CD14-positive monocyte (primary cell): ENCODE results near the gene PTGDS. TPM values are rescaled to one million over a fixed set of nuclear protein-coding genes. Genes with fewer than 3 reads are reported as not detected.

Experiments
- DNase-seq, 3 donors: peaks; one replicate each; pipeline ENCODE4 v3.0.0-alpha.2; 2011 to 2022
- H2AFZ ChIP-seq: 2 replicates; pipeline ENCODE4 v1.6.0; 2012; ENCODE audit warnings: mild to moderate bottlenecking, low read depth, low read length, inconsistent platforms; ENCODE audit not compliant: insufficient read depth, poor library complexity, severe bottlenecking
- H3K27ac ChIP-seq, 2 donors: 1 replicate in 1 of 2; 2 replicates in 1 of 2; pipeline ENCODE4 v1.5.1; 2012 to 2013; ENCODE audit warnings: low read length in 2 of 2, control low read depth in 1 of 2, inconsistent platforms in 1 of 2, low read depth in 1 of 2, mild to moderate bottlenecking in 1 of 2
- H3K27me3 ChIP-seq, 2 donors: one replicate each; pipeline versions ENCODE4 v1.6.0 to v1.6.1; 2011 to 2013; ENCODE audit warnings: low read length in 2 of 2; ENCODE audit not compliant: control insufficient read depth in 2 of 2, insufficient read depth in 2 of 2
- H3K36me3 ChIP-seq, 2 donors: replicated peaks in 1 of 2; 1 replicate in 1 of 2; 2 replicates in 1 of 2; pipeline versions ENCODE4 v1.5.1 to v1.6.1; 2012 to 2013; ENCODE audit warnings: low read length in 2 of 2, control low read depth in 1 of 2, inconsistent platforms in 1 of 2, mild to moderate bottlenecking in 1 of 2; ENCODE audit not compliant: insufficient read depth in 2 of 2, control insufficient read depth in 1 of 2
- H3K4me1 ChIP-seq, 2 donors: 1 replicate in 1 of 2; 2 replicates in 1 of 2; pipeline versions ENCODE4 v1.5.1 to v1.6.1; 2012 to 2013; ENCODE audit warnings: low read length in 2 of 2, control low read depth in 1 of 2, inconsistent platforms in 1 of 2, mild to moderate bottlenecking in 1 of 2, moderate library complexity in 1 of 2; ENCODE audit not compliant: insufficient read depth in 2 of 2, control insufficient read depth in 1 of 2
- H3K4me2 ChIP-seq: replicated peaks from 2 replicates; pipeline ENCODE3; 2012; ENCODE audit warnings: low read length, moderate library complexity, mild to moderate bottlenecking; ENCODE audit not compliant: poor library complexity, severe bottlenecking; ENCODE audit errors: extremely low read depth
- H3K4me3 ChIP-seq, 3 experiments: fragments of 200-600 bp in 1 of 3; sonication (generic) in 1 of 3; replicated peaks in 1 of 3; 1 replicate in 2 of 3; 2 replicates in 1 of 3; pipeline ENCODE4 v1.5.1; 2011 to 2013; ENCODE audit warnings: low read length in 3 of 3, mild to moderate bottlenecking in 3 of 3, control low read depth in 2 of 3, low read depth in 2 of 3, inconsistent platforms in 1 of 3, moderate library complexity in 1 of 3
- H3K79me2 ChIP-seq: 2 replicates; pipeline ENCODE4 v1.6.0; 2012; ENCODE audit warnings: mild to moderate bottlenecking, control low read depth, inconsistent platforms, low read length, moderate library complexity; ENCODE audit not compliant: insufficient read depth
- H3K9ac ChIP-seq: 2 replicates; pipeline ENCODE4 v1.6.0; 2017; ENCODE audit warnings: low read length, mild to moderate bottlenecking; ENCODE audit not compliant: insufficient read depth, poor library complexity, severe bottlenecking
- H3K9me3 ChIP-seq, 2 donors: replicated peaks in 1 of 2; 1 replicate in 1 of 2; 2 replicates in 1 of 2; pipeline versions ENCODE4 v1.5.1 to v1.6.1; 2012 to 2013; ENCODE audit warnings: low read length in 2 of 2, control low read depth in 1 of 2; ENCODE audit not compliant: control insufficient read depth in 1 of 2, insufficient read depth in 1 of 2
- H4K20me1 ChIP-seq: 2 replicates; pipeline ENCODE4 v1.6.0; 2012; ENCODE audit warnings: mild to moderate bottlenecking, low read length, control low read depth, moderate library complexity; ENCODE audit not compliant: insufficient read depth
- H3K27ac Mint-ChIP-seq, 7 donors: one replicate each; pipeline ENCODE4 v1.8.0; 2020; ENCODE audit warnings: mild to moderate bottlenecking in 7 of 7, mixed read lengths in 7 of 7, moderate library complexity in 6 of 7, inconsistent platforms in 2 of 7
- H3K27me3 Mint-ChIP-seq, 3 donors: one replicate each; pipeline ENCODE4 v1.8.0; 2021 to 2022; ENCODE audit warnings: low read depth in 3 of 3, mild to moderate bottlenecking in 3 of 3, mixed read lengths in 3 of 3, moderate library complexity in 3 of 3, inconsistent platforms in 1 of 3
- H3K36me3 Mint-ChIP-seq, 2 donors: one replicate each; pipeline ENCODE4 v1.8.0; 2020; ENCODE audit warnings: mixed read lengths in 2 of 2, inconsistent platforms in 1 of 2, mild to moderate bottlenecking in 1 of 2
- H3K4me1 Mint-ChIP-seq: one replicate; pipeline ENCODE4 v1.8.0; 2020; ENCODE audit warnings: mild to moderate bottlenecking, mixed read lengths
- H3K4me3 Mint-ChIP-seq, 2 donors: one replicate each; pipeline ENCODE4 v1.8.0; 2020; ENCODE audit warnings: mild to moderate bottlenecking in 2 of 2, mixed read lengths in 2 of 2, moderate library complexity in 1 of 2
- H3K9me3 Mint-ChIP-seq, 7 donors: one replicate each; pipeline ENCODE4 v1.8.0; 2020 to 2022; ENCODE audit warnings: mixed read lengths in 7 of 7, mild to moderate bottlenecking in 6 of 7, moderate library complexity in 6 of 7, inconsistent platforms in 2 of 7
- CTCF ChIP-seq: fragments of 200-600 bp; IDR thresholded peaks from one replicate; pipeline ENCODE4 v1.8.0; 2022; ENCODE audit warnings: antibody characterized with exemption, mild to moderate bottlenecking
- WGBS: methylation state at CpG from one replicate; pipeline ENCODE4 v1.1.5; 2013; ENCODE audit warnings: missing lambda C conversion rate; ENCODE audit not compliant: insufficient coverage; 5-methylcytosine and 5-hydroxymethylcytosine counted together
- intact Hi-C, 2 donors: fragments of 100-400 bp; cut with micrococcal nuclease; formaldehyde crosslinking; loops; one replicate each; pipeline versions ENCODE4 v1.15.0 to v1.15.1; 2023
- polyA plus RNA-seq, 3 donors: library from polyadenylated mRNA; depleted of rRNA in 1 of 3; unstranded in 2 of 3; stranded (reverse) in 1 of 3; fragments of 300-500 nt in 2 of 3; fragments of >200 nt in 1 of 3; fragmentation: Illumina TruSeq in 2 of 3; gene quantifications; 1 replicate in 2 of 3; 2 replicates in 1 of 3; pipeline ENCODE4 v1.2.3, GENCODE V29; 2012 to 2021

Gene PTGDS
- polyA plus RNA-seq, 3 donors, result 0.34 to 1.5 TPM; not detected in 1

GRCh38 chr9:136930014-136930413, 47.3 kb upstream of the PTGDS start:
- H2AFZ ChIP-seq, result no peak overlapping the region
- H3K4me2 ChIP-seq, result no peak overlapping the region
- H3K27me3 ChIP-seq, result no peaks in the 10 kb centered on the region
- H3K79me2 ChIP-seq, result no peaks in the 10 kb centered on the region
- peaks cover 7 to 12% of the 10 kb centered on the region in 2 donors for H3K4me1 ChIP-seq
- H3K4me3 ChIP-seq, result no peak overlapping the region
- no peak for DNase-seq
- H3K27ac ChIP-seq, result no peak overlapping the region
- no peaks in the 10 kb centered on the region for H4K20me1 ChIP-seq
- Mint-ChIP-seq H3K27ac (no peak overlapping the region), H3K9me3 (no peaks in the 10 kb centered on the region), H3K4me3 (no peak overlapping the region), H3K4me1 (peaks cover 26% of the 10 kb centered on the region), H3K36me3 (peaks cover 11 to 34% of the 10 kb centered on the region in 2 donors), H3K27me3 (no peaks in the 10 kb centered on the region)
- H3K36me3 ChIP-seq, result peaks cover 8 to 31% of the 10 kb centered on the region in 2 donors
- 100% methylated on average over 1 of the region's 4 CpGs for WGBS
- H3K9ac ChIP-seq, result no peak overlapping the region
- no peaks in the 10 kb centered on the region for H3K9me3 ChIP-seq
- intact Hi-C loops, result no loop called here
- no peak for TF ChIP-seq CTCF

GRCh38 chr9:136931611-136932130, 45.6 kb upstream of the PTGDS start:
- H3K4me1 Mint-ChIP-seq, result peaks cover 33% of the 10 kb centered on the region
- no peak for TF ChIP-seq CTCF
- peaks cover 9 to 18% of the 10 kb centered on the region in 2 donors for H3K36me3 Mint-ChIP-seq
- WGBS, result no CpG with 5 or more reads among the region's 2 CpGs
- no peak overlapping the region for H2AFZ ChIP-seq
- intact Hi-C loops, result no loop called here
- H3K4me1 ChIP-seq, result peaks cover 15 to 21% of the 10 kb centered on the region in 2 donors
- peaks cover 0 to 14% of the 10 kb centered on the region in 2 donors for H3K36me3 ChIP-seq
- no peaks in the 10 kb centered on the region for H3K27me3 ChIP-seq
- no peak overlapping the region for H3K4me3 ChIP-seq
- no peaks in the 10 kb centered on the region for H3K79me2 ChIP-seq
- no peak overlapping the region for H3K4me2 ChIP-seq
- H3K9me3 ChIP-seq, result no peaks in the 10 kb centered on the region
- H3K27me3 Mint-ChIP-seq, result no peaks in the 10 kb centered on the region
- DNase-seq, result no peak
- no peaks in the 10 kb centered on the region for H4K20me1 ChIP-seq
- no peak overlapping the region for H3K9ac ChIP-seq
- H3K27ac Mint-ChIP-seq, result peak overlapping the region in 3 of 7 donors; percentile 45 to 58 (median 45)
- no peaks in the 10 kb centered on the region for H3K9me3 Mint-ChIP-seq
- no peak overlapping the region for H3K4me3 Mint-ChIP-seq
- H3K27ac ChIP-seq, result no peak overlapping the region
